ENCODE data around the gene TPK1. TPM values are rescaled to one million over a fixed set of nuclear protein-coding genes. Genes with fewer than 3 reads are reported as not detected.

TPK1 gene
- total and polyA plus RNA-seq, 2 of the 8 experiments (the other 6 are each of a cell fraction or from before 2014, with no cell fraction given), result 1.9 to 2.7 TPM

DNA sequence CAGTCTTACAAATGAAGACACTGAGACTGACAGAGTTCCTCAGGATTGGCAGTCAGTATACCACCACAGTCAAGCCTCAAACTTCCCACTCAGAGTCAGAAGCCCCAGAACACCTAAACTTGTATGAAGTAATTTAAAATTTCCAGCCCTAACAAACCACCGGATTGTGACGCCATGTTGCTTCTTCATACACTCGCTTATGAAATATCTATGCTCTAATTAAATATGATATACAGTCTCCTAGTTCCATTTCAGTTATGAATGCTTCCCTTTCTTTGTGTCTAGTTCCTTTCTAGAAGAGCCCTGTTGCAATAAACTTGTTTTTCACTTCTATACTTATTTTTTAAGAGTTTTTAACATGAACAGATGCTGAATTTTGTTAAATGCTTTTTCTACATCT is 260.4 kb downstream of the TPK1 start (continued):
- TF ChIP-seq, protein P1, sequence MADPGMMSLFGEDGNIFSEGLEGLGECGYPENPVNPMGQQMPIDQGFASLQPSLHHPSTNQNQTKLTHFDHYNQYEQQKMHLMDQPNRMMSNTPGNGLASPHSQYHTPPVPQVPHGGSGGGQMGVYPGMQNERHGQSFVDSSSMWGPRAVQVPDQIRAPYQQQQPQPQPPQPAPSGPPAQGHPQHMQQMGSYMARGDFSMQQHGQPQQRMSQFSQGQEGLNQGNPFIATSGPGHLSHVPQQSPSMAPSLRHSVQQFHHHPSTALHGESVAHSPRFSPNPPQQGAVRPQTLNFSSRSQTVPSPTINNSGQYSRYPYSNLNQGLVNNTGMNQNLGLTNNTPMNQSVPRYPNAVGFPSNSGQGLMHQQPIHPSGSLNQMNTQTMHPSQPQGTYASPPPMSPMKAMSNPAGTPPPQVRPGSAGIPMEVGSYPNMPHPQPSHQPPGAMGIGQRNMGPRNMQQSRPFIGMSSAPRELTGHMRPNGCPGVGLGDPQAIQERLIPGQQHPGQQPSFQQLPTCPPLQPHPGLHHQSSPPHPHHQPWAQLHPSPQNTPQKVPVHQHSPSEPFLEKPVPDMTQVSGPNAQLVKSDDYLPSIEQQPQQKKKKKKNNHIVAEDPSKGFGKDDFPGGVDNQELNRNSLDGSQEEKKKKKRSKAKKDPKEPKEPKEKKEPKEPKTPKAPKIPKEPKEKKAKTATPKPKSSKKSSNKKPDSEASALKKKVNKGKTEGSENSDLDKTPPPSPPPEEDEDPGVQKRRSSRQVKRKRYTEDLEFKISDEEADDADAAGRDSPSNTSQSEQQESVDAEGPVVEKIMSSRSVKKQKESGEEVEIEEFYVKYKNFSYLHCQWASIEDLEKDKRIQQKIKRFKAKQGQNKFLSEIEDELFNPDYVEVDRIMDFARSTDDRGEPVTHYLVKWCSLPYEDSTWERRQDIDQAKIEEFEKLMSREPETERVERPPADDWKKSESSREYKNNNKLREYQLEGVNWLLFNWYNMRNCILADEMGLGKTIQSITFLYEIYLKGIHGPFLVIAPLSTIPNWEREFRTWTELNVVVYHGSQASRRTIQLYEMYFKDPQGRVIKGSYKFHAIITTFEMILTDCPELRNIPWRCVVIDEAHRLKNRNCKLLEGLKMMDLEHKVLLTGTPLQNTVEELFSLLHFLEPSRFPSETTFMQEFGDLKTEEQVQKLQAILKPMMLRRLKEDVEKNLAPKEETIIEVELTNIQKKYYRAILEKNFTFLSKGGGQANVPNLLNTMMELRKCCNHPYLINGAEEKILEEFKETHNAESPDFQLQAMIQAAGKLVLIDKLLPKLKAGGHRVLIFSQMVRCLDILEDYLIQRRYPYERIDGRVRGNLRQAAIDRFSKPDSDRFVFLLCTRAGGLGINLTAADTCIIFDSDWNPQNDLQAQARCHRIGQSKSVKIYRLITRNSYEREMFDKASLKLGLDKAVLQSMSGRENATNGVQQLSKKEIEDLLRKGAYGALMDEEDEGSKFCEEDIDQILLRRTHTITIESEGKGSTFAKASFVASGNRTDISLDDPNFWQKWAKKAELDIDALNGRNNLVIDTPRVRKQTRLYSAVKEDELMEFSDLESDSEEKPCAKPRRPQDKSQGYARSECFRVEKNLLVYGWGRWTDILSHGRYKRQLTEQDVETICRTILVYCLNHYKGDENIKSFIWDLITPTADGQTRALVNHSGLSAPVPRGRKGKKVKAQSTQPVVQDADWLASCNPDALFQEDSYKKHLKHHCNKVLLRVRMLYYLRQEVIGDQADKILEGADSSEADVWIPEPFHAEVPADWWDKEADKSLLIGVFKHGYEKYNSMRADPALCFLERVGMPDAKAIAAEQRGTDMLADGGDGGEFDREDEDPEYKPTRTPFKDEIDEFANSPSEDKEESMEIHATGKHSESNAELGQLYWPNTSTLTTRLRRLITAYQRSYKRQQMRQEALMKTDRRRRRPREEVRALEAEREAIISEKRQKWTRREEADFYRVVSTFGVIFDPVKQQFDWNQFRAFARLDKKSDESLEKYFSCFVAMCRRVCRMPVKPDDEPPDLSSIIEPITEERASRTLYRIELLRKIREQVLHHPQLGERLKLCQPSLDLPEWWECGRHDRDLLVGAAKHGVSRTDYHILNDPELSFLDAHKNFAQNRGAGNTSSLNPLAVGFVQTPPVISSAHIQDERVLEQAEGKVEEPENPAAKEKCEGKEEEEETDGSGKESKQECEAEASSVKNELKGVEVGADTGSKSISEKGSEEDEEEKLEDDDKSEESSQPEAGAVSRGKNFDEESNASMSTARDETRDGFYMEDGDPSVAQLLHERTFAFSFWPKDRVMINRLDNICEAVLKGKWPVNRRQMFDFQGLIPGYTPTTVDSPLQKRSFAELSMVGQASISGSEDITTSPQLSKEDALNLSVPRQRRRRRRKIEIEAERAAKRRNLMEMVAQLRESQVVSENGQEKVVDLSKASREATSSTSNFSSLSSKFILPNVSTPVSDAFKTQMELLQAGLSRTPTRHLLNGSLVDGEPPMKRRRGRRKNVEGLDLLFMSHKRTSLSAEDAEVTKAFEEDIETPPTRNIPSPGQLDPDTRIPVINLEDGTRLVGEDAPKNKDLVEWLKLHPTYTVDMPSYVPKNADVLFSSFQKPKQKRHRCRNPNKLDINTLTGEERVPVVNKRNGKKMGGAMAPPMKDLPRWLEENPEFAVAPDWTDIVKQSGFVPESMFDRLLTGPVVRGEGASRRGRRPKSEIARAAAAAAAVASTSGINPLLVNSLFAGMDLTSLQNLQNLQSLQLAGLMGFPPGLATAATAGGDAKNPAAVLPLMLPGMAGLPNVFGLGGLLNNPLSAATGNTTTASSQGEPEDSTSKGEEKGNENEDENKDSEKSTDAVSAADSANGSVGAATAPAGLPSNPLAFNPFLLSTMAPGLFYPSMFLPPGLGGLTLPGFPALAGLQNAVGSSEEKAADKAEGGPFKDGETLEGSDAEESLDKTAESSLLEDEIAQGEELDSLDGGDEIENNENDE (IDR thresholded peaks at IDR 0.05; ENCODE audit: insufficient replicate concordance, low read length), result no peak
- no peak for TF ChIP-seq TEAD4 (IDR thresholded peaks at IDR 0.05; ENCODE audit: low read depth, low read length)
- no peak for TF ChIP-seq CTBP2 (IDR thresholded peaks at IDR 0.05; ENCODE audit: borderline replicate concordance, insufficient read depth, insufficient read length, low read length)
- TF ChIP-seq HDAC2 (IDR thresholded peaks at IDR 0.05; ENCODE audit: borderline replicate concordance in 1 of 2, low read depth in 2 of 2, low read length in 2 of 2), result no peak

Data from H1 (cell line).